GM12873 (cell line): ENCODE results near the gene COL4A5.

Experiments
- TF ChIP-seq, protein P1 (sequence below): IDR thresholded peaks from 2 replicates; pipeline ENCODE4 v1.5.1; 2012; ENCODE audit warnings: low read depth, mild to moderate bottlenecking, moderate library complexity, low read length, control low read depth; ENCODE audit not compliant: insufficient read depth; ENCODE audit errors: missing control alignments

Gene COL4A5

DNA sequence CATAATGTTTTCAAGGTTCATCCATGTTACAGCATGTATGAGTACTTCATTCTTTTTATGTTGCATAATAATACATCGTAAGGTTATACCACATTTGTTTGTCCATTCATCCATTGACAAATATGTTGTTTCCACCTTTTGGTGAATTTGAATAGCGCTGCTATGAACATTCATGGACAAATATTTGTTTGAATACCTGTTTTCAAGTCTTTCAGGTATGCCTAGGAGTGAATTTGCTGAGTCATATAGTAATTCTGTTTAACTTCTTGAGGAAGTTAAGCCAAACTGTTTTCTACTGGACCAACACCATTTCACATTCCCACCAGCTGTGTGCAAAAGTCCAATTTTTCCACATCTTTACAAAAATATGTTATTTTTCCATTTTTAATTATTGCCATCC, 265.2 kb downstream of the COL4A5 start:
- TF ChIP-seq, protein P1, sequence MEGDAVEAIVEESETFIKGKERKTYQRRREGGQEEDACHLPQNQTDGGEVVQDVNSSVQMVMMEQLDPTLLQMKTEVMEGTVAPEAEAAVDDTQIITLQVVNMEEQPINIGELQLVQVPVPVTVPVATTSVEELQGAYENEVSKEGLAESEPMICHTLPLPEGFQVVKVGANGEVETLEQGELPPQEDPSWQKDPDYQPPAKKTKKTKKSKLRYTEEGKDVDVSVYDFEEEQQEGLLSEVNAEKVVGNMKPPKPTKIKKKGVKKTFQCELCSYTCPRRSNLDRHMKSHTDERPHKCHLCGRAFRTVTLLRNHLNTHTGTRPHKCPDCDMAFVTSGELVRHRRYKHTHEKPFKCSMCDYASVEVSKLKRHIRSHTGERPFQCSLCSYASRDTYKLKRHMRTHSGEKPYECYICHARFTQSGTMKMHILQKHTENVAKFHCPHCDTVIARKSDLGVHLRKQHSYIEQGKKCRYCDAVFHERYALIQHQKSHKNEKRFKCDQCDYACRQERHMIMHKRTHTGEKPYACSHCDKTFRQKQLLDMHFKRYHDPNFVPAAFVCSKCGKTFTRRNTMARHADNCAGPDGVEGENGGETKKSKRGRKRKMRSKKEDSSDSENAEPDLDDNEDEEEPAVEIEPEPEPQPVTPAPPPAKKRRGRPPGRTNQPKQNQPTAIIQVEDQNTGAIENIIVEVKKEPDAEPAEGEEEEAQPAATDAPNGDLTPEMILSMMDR: no peak

DNA sequence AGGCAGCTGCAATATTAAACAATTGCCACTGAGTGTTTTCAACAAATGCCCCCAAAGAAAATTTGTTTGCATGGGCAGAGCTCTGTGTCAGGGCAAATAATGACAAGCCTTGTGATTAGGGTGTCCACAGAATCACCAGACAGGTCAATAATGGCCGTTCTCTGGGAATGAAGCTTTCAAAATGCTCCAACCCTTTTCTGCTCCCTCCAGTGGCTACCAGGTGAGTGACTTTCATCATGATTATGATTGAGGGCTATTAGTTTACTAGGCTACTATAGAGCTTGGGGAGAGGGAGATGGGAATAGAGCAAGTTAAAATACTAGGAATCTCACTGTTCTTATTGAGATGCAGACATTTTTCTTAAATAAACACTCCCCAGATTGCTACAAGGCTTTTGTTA, 273.2 kb downstream of the COL4A5 start:
- TF ChIP-seq, protein P1: no peak

DNA sequence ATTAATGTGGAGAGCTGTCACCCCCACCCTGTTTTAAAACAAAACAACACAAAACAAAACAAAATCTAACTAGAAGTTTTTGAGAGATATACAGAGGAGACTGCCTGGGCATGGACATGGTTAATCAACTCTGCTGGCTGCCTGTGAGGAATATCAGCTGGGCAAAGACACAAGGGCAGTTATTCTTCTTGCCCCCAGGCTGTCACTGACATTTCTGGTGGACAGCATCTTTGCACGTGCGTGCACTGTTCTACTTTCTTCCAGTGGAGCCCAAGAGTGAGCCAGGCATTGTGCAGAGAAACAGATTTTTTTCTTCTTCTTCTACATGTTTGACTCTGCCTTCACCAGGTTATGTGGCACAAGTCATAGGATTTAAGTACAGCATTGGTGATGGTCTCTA, 282.9 kb downstream of the COL4A5 start:
- TF ChIP-seq, protein P1: no peak

DNA sequence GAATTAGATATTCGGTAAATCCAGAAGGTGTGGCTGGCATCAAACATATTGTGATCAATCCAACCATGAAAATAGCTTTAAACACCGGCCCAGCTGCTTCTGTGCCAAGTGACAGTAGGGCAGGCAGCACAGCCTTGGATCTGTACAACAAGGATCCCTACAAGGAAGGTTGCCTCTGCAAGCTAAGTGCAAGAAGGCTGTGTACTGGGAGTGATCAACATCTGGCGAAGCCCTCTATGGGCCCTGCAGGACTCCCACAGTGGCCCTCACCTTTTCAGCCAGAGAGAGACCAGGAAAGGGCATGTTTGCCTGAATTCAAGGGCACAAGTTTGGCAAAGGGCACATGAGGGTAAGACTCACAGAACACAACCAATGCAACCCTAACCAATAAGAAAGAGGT, 287.1 kb downstream of the COL4A5 start:
- TF ChIP-seq, protein P1: no peak

DNA sequence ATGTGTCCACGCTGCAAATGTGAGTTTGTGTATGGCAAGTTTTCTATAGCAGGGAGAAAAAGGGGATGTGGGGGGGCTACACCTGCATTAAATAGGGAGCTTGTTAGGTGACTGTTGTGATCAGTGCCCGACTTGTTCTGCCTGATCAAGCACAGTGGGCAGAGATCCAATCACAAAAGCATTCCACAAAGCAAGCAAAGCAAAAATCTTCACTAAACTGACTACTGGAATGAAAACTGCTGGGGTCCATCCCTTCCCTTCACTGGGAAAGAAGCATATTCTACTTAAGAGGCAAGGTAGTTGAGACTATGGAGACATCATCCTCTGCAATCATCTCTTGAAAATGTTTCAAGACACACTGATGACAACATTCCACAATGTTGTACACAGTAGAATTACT, 291.5 kb downstream of the COL4A5 start:
- TF ChIP-seq, protein P1: no peak

DNA sequence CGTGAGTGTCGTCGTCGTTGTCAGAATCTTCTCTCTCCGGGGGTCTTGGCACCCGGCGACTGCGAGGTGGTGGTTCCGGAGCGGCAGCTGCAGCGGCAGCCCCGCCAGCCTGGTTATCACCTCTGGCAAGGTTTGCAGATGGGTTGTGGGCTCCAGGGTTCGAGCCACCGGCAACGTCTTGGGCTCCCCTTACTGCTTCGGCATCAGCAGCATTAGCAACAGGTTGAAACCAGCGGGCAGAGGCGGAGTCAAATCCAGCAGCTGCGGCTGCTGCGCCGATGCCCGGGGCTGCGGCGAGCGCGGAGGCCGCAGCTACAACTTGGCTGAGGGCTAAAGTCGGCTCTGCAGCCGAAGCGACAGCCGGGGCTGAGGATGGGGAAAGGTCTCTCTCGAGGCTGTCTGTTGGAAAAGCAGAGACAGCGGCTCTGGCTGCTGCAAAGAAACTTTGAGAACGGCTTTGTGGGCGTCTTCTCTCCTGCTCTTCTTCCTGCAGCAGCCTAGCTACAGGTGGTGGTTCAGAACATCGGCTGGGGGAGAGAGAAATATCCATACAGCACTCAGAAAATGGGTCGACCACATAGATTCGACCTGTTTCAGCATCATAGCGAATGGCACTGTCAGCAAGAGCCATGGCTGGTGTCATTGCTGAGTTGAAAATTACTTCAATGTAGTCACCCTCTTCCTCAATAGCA, 293.1 kb downstream of the COL4A5 start:
- TF ChIP-seq, protein P1: no peak

DNA sequence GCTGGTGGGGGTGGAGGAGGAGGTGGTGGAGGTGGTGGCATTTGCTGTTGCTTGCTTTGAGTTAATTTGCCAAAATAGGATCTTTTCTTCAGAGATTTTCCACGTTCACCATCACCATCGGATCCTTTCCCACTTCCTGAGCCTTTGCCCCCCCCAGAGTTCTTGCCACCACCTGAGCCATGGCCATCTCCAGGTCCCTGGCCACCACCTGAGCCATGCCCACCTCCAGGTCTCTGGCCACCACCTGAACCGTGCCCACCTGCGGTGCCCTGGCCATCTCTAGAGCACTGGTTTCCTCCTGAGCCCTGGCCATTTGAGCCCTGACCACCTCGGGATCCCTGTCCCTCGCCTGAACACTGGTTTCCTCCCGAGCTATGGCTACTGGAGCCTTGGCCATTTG, 294.8 kb downstream of the COL4A5 start:
- TF ChIP-seq, protein P1: no peak
